DMS53 treated with DMSO at 0.1 percent for 48 hours (cell line): ENCODE measurements around the gene GFOD2.

Source experiments
- DNase-seq: peaks from one replicate; lab custom pipeline; 2025; ENCODE audit not compliant: unreplicated experiment; lab: John Stamatoyannopoulos, UW

Gene GFOD2

GRCh38 chr16:67647681-67648080 lies 71.4 kb downstream of the GFOD2 start:
- DNase-seq, result no peak

GRCh38 chr16:67647111-67647651 lies 71.9 kb downstream of the GFOD2 start:
- no peak for DNase-seq

- no peak for DNase-seq
Observed at GRCh38 chr16:67645397-67646121, 73.6 kb downstream of the GFOD2 start.

- no peak for DNase-seq
Observed at GRCh38 chr16:67644038-67644437, 75.1 kb downstream of the GFOD2 start.

GRCh38 chr16:67641779-67642708 lies 77.1 kb downstream of the GFOD2 start:
- DNase-seq, result no peak

- DNase-seq, result no peak
Observed at GRCh38 chr16:67637625-67638024, 81.5 kb downstream of the GFOD2 start.

- no peak for DNase-seq
Observed at GRCh38 chr16:67636713-67637112, 82.4 kb downstream of the GFOD2 start.

- no peak for DNase-seq
Observed at GRCh38 chr16:67632415-67633172, 86.5 kb downstream of the GFOD2 start.

- no peak for DNase-seq
Observed at GRCh38 chr16:67628216-67628615, 90.9 kb downstream of the GFOD2 start.
